T-helper 1 cell (primary cell): ENCODE measurements around the gene LRBA.
A peak's percentile ranks its signal among the peaks of the same experiment; 100 is the strongest.
"Not testable (repeated sequence)": the region's sequence is repeated elsewhere in the genome, so short reads cannot be mapped to it uniquely, and the experiment has no call there.

Experiments
- DNase-seq, 5 donors: peaks; one replicate each; pipeline ENCODE4 v3.0.0-alpha.2; 2012 to 2020

Gene LRBA

DNA sequence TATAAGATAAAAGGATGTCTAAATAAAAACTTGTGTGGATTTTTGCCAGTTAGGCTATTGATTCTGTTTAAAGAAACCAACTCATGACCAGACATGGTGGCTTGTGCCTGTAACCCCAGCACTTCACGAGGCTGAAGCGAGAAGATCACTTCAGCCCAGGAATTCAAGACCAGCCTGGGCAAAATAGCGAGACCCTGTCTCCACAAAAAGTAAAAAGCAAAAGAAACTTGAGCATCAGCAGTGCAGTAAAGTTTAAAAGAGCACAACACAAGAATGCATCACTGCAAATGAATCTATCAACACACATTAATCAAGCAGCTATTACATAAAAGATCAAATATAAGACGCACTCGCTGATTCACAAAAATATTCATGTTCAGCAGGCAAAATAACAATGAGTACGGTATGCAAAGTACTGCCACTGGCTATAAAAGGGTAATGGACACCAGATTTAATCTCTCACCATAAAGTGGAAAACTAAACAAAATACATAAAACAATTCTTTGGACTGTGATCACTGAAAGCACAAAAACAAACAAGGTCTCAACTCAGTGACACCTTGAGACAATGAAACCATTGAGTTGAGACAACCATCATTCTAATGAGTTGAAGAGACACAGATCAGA, 41.3 kb downstream of the LRBA start:
- no peak for DNase-seq

DNA sequence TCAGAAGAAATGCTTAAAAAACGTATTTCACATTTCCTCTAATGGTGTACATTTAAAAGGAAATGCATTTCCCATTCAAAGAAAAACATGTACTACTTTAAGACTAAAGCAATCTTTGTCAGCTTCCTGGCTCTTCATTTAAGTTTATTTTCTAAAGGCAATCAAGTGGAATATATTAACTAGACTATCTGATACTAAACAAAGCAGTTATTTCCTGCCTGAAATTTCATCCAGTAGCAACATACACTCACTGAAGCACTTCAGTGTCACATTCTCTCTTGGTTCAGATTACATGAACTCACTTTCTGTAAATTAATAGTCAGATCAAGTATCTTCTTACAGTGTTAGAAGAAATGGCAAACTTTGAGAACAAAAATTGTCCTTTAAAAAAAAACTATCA, 42.5 kb downstream of the LRBA start:
- DNase-seq: no peak

DNA sequence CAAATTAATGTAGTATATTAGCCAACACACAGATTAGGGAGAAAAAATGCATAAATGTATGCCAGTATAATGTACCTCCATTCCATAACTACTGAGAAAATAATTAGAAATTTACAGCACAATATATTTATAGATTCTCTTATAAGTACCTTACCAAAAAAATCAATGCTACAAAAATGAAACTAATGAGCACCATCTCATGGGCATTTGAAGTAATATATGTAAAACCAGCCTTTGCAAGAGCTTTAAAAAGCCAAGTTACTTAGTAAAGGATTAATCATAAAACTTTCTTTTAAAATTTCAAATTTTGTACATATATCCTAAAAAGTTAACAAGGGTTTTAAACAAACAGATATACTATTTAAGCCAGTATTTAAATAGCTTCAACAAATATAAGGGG, 43.2 kb downstream of the LRBA start:
- no peak for DNase-seq

DNA sequence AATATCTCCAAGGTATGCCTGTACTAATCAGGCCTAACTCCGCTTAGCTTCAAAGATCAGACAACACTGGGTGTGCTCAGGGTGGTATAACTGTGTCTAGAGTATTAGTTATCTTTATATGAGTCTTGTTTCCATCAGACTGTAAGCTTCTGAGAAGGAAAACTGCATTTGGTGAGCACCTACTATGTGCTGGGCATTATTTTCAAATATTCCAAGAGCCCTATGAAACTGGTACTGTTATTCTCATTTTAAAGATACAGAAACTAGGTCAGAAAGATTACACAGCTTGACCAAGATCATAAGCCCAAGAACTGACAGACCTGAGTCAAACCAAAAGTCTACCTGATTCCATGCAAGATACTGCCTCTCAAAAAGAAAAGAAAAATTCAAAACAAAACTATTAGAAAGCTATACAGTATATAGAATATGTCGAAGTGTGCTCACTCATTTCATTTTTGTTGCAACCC, 44.4 kb downstream of the LRBA start:
- peak in 1 of 5 donors; percentile 61 for DNase-seq

DNA sequence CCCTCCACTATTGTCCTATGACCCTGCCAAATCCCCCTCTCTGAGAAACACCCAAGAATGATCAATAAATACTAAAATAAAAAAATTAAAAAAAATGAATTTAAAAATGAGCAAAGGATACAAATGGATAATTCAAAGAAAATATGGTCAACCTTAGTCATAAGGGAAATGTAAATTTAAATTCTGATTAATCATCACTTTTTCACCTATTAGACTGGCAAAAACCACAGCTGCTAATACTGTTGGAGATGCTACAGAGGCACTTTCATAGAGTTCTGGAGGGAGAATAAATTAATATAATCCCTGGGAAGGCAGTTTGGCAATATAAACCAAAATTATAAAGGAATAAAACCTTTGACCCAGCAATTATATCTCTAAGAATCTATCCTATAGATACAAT, 50.3 kb downstream of the LRBA start:
- DNase-seq: no peak

DNA sequence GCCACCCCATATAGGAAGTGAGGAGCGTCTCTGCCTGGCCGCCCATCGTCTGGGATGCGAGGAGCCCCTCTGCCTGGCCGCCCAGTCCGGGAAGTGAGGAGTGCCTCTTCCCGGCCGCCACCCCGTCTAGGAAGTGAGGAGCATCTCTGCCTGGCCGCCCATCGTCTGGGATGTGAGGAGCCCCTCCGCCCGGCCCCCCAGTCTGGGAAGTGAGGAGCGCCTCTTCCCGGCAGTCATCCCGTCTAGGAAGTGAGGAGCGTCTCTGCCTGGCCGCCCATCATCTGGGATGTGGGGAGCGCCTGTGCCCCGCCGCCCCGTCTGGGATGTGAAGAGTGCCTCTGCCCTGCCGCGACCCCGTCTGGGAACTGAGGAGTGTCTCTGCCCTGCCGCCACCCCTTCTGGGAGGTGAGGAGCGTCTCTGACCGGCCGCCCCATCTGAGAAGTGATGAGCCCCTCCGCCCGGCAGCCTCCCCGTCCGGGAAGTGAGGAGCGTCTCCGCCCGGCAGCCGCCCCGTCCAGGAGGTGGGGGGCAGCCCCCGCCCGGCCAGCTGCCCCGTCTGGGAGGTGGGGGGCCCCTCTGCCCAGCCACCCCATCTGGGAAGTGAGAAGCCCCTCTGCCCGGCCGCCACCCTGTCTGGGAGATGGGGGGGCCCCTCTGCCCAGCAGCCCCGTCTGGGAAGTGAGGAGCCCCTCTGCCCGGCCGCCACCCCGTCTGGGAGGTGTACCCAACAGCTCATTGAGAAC, 51.3 kb downstream of the LRBA start:
- not testable (repeated sequence) for DNase-seq

DNA sequence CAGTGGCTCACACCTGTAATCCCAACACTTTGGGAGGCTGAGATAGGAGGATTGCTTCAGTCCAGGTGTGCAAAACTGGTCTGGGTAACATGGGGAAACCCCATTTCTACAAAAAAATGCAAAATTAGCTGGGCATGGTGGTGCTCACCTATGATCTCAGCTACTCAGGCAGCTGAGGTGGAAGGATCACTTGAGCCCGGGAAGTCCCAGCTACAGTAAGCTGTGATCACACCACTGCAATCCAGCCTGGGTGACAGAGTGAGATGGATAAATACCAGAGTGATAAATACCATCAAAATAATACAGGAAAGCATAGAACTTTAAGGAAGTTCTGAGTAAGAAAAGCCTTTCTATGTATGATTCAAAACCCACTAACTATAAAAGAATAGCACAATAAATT, 52.8 kb downstream of the LRBA start:
- no peak for DNase-seq

DNA sequence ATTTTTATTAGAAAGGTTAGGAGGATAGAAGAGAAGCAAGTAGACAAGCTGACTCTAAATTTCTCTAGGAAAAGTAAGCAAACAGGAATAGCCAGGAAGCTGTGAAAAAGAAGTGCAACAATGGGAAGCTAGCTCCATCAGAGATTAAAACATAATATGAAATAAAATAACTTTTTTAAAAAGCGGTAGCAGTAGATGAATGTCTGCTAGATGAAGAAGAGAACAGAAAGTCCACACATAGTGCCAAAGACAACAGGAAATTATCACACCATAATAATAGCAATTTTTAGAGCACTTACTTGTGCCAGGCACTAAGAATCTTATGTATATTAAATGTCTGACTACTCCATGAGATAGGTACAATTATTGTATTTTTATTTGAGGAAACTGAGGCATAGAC, 53.5 kb downstream of the LRBA start:
- no peak for DNase-seq

DNA sequence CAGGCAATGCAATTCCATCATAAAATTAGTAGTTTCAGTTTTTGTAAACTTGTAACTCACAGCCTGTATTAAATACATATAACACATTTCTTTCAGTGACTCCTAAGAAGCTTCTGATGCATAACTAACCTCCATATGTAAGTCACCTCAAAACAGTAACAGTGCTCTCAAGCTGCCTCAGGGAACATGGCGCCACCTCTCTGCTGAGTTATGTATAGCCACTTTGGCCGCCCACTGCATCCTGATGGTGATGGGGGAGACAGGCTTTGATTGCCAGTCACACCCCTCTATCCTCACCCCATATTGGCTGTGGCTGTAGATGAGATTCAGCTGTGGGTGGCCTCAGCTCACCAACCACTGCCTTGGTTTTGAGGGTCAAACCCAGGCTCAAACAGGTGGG, 54.3 kb downstream of the LRBA start:
- peak in 2 of 5 donors; percentile 12 to 13 for DNase-seq

DNA sequence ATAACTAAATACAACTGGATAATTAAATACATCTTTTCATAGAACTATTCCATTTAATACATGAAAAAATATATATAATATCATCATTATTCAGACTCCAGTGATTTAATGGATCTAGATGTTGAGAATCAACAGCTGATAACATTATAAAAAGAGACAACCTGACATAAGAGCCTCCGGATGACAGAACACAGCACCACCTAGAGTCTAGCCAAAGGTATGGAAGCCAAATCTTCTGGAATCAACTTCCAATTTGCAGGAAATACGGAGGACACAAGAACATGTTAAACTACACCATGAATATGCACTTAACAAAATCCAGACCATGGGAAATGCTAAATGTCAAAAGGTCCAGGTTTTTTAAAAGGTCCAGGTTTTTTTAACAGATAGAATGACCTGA, 55.0 kb downstream of the LRBA start:
- no peak for DNase-seq

DNA sequence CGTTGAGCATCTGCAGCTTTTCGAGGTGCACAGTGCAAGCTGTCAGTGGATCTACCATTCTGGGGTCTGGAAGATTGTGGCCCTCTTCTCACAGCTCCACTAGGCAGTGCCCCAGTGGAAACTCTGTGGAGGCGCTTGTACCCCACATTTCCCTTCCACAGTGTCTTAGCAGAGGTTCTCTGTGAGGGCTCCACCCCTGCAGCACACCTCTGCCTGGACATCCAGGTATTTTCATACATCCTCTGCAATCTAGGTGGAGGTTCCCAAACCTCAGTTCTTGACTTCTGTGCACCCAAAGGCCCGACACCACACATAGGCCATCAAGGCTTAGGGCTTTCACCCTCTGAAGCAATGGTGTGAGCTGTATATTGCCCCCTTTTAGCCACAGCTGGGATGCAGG, 57.1 kb downstream of the LRBA start:
- not testable (repeated sequence) for DNase-seq

DNA sequence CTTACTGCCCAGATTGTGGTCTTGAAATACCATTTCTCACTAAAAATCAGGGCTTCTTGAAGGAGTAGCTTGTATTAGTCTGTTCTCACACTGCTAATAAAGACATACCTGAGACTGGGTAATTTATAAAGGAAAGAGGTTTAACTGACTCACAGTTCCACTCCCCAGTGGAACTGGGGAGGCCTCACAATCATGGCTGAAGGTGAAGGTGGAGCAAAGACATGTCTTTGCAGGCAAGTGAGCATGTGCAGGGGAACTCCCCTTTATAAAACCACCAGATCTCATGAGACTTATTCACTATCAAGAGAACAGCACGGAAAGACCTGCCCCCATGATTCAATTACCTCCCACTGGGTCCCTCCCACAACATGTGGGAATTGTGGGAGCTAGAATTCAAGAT, 58.0 kb downstream of the LRBA start:
- not testable (repeated sequence) for DNase-seq

DNA sequence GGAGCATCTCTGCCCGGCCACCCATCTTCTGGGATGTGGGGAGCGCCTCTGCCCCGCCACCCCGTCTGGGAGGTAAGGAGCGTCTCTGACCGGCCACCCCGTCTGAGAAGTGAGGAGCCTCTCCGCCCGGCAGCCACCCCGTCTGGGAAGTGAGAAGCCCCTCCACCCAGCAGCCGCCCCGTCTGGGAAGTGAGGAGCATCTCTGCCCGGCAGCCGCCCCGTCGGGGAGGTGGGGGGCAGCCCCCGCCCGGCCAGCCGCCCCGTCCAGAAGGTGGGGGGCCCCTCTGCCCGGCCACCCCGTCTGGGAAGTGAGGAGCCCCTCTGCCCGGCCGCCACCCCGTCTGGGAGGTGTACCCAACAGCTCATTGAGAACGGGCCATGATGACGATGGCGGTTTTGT, 61.2 kb downstream of the LRBA start:
- not testable (repeated sequence) for DNase-seq

DNA sequence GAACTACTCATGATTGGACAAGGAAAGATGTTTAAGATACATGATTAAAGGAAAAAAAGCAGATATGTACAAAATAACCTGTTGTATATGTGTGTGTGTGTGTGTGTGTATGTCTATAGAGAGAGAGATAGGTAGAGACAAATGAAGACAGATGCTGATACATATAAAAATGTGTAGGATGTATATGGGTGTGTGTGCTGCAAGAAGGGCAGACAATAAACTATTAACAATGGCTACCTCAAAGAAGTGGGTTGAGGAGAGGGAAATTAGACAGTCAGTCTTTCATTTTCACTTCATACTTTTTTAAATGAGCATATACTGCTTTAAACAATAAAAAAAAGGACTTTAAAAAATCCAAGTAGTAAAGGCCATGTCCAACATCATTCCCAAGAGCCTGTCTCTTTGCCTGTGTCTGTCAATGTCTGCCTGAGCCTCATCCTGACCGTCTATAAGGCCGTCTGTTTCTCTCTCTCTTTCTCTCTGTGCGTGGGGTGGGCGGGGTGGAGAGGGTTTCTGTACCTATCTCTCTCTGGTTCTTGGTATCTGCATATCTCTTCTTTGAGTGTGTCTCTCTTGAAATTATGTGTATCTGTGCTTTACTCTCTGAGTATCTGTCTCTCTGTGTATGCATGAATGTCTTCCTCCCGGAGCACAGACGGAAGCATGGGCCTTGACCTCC, 62.8 kb downstream of the LRBA start:
- DNase-seq: no peak

DNA sequence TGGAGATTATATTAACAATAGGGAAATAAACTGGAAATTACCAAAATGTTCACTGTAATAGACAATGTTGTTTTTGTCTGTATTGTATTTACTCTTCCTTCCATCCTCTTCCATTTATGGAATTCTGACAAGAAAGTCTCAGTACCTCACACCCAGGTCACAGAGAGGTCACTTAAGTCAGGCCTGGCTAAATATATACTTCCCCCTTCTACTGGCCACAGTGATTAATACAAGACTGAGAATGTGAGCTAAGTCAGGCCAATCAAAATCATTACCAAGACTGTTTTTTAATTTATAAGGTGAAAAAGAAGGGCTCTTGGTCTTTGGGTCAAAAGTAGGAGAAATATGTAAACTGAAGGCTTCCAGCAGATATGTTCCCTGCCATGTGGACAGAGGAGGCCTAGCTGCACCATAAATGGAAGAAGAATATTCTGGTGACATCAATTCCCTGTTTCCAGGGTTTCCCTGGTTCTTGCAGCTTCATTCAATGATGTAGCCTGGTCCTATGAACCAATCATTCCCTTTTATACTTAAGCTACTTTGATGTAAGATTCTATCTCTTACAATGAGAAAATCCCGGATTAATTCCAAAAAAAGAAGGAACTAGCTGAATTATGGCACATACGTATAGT, 64.3 kb downstream of the LRBA start:
- no peak for DNase-seq

DNA sequence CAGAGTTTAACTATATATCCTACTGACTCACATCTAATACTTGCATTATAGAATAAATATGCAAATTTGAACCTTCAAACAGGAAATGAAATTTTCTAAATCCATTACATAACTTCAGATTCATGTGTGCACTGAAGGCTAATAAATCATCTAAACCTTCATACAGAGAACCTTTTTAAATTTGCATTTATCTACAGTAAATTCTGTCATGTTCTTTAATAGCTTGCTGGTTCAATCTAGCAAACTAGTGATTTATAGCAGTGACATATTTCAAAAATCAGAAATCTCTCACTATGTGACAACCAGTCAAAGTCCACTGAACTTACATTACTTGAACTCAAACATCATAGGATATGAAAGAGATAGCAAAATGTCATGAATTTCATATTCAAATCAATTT, 65.1 kb downstream of the LRBA start:
- no peak for DNase-seq

DNA sequence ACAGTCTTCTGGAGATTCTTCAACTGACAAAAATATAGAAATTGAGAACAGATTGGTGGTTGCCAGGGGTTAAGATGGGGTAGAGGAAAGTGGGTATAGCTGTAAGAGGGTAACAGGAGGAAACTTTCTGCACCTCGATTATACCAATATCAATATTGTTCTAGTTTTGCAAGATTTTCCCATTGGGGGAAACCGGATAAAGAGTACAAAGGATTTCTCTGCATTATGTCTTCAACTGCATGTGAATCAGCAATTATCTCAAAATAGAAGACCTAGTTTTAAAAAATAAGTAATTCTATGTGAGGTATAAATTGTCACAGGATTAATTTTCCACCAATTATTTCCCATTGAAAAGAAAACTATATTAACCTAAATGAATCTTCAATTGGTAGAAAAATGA, 65.7 kb downstream of the LRBA start:
- no peak for DNase-seq

DNA sequence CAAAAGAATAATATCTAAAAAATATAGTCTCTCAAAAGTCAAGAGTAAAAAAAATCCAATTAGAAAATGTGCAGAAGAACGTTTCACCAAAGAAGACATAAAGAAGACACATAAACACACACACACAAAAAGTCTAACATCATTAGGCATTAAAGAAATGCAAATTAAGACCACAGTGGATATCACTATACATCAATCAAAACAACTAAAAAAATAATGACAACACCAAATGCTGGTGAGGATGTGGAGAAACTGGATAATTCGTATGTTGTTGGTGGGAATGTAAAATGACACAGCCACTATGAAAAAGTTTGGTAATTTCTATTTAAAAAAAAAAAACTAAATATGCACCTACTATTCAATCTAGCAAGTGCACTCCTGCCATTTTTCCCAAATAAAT, 66.4 kb downstream of the LRBA start:
- no peak for DNase-seq

DNA sequence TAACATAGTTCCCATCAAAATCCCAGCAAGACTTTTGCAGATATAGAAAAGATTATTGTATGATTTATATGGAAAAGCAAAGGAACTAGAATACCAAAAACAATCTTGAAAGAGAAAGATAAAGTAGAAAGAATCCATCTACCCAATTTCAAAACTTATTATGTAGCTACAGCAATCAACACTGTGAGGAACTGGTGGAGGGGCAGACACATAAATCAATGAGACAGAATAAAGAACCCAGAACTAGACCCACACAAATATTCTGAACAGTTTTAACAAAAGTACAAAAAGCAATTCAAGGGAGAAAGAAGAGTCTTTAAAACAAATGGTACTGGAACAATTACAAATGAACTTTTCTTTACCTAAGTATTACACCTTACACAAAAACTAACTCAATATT, 67.0 kb downstream of the LRBA start:
- DNase-seq: no peak

DNA sequence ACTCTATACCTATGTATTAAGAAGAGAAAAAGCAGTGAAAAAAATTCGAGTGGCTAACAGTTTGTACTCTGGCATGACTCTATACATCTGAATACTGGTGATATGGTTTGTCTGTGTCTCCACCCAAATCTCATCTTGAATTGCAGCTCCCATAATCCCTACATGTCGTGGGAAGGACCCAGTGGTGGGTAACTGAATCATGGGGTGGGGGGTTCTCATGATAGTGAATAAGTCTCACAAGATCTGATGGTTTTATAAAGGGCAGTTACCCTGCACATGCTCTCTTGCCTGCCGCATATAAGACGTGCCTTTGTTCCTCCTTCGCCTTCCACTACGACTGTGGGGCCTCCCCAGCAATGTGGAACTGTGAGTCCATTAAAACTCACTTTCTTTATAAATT, 70.4 kb downstream of the LRBA start:
- DNase-seq: no peak

DNA sequence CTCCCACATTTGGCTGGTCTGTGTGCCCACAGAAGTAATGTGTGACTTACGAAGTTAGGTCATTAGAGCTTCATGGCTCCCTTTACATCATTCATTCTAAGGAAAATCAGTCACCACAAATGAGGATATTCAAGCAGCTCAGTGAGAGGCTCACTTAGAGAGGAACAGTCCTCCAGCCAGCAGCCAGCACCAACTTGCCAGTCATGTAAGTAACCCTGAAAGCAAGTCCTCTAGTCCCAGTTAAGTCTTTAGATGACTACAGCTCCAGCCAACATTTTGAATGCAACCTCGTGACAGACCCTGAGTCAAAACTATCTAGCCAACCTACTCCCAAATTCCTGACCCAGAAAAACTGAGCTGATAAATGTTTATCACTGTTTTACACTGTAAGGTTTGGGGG, 71.3 kb downstream of the LRBA start:
- DNase-seq: peak in 1 of 5 donors; percentile 2

DNA sequence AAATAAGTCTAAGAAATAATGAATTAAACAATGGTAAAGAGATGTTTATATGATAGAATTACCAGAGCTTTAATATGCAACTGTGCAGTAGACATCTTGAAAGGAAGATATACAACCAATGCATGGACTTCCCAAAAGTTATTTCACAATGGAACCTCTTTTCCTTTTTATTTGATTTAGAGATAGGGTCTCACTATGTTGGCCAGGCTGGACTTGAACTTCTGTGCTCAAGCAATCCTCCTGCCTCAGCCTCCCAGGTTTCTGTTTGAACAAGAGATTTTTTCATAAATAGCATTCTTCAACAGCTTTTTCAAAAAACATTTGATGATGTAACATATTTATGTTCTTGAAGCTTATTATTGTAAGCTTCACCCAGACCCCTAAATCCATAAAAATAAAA, 72.0 kb downstream of the LRBA start:
- DNase-seq: no peak

DNA sequence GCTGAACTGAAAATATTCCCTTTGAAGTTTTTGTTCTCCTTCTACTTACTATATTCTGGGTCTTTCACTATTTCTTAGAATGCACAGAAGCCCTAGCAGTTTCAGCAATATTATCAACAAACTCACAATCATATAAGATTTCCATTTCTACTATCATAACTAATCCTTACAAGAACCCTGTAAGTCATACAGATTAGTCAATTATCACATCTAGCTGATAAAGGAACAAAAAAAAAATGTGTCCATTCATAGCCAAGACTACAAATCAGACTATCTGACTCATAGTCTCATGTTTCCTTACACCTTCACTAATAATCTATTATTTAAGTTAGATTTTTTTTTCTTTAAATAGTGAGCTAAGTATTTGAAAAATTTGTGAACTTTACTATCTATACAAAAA, 72.5 kb downstream of the LRBA start:
- DNase-seq: no peak

DNA sequence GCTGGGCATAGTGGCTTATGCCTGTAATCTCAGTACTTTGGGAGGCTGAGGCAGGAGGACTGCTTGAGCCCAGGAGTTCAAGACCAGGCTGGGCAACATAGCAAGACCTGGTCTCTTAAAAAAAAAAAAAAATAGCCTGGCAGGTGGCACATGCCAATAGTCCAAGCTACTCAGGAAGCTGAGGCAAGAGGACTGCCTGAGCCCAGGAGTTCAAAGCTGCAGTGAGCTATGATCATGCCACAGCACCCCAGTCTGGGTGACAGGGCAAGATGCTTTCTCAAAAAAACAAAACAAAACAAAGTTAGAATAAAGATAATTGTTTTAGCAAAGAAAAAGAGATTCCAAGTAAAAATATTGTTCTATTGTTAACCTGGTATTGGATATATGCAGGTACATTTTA, 75.0 kb downstream of the LRBA start:
- DNase-seq: no peak
